ENCODE results near the gene CUBN. TPM values are rescaled to one million over a fixed set of nuclear protein-coding genes. Genes with fewer than 3 reads are reported as not detected.

CUBN gene
- total RNA-seq, 1 experiment from 2014 or later: 0.46 TPM

GRCh38 chr10:16968416-16969041, 161.1 kb downstream of the CUBN start:
- ATAC-seq (peak; percentile 88), DNase-seq (ENCODE audit: low spot score) (no peak)
- Mint-ChIP-seq H3K27ac (peak overlapping the region; percentile 22), H3K27me3 (ENCODE audit: low read depth) (no peaks in the 10 kb centered on the region; the same call in 1 of the 2 replicates), H3K4me3 (no peak overlapping the region), H3K9me3 (0 out of 2 replicates have a peak, but pooled peaks cover 3% of the 10 kb centered on the region), H3K4me1 (peaks cover 30% of the 10 kb centered on the region), H3K36me3 (no peaks in the 10 kb centered on the region)
- POLR2A ChIA-PET: interaction anchor here (0.6 to 1.3 kb wide), 3 partner anchors 15 to 233 kb away, joined by 3 to 4 read pairs (median 3); partner anchors contain the start of gene TRDMT1
- CTCF ChIA-PET: interaction anchor here (1.0 to 1.1 kb wide), 2 partner anchors 18 to 22 kb away, joined by 3 to 4 read pairs; no protein-coding TSS in a partner anchor
- TF ChIP-seq CREB1 (CRISPR knock-in tag; IDR thresholded peaks at IDR 0.05) (no peak), ELF4 (CRISPR knock-in tag; IDR thresholded peaks at IDR 0.05; ENCODE audit: low read depth) (no peak), MYBL2 (CRISPR knock-in tag; IDR thresholded peaks at IDR 0.05) (no peak), NFE2L1 (CRISPR knock-in tag; IDR thresholded peaks at IDR 0.05) (no peak), ZNF281 (CRISPR knock-in tag; IDR thresholded peaks at IDR 0.05) (no peak), ZBTB43 (CRISPR knock-in tag; IDR thresholded peaks at IDR 0.05) (no peak), HMGA2 (CRISPR knock-in tag; IDR thresholded peaks at IDR 0.05) (no peak), ATF2 (CRISPR knock-in tag; IDR thresholded peaks at IDR 0.05; ENCODE audit: borderline replicate concordance, low read depth) (no peak), TP53 (CRISPR knock-in tag; IDR thresholded peaks at IDR 0.05) (no peak), ZMAT4 (CRISPR knock-in tag; IDR thresholded peaks at IDR 0.05) (no peak), SMAD4 (CRISPR knock-in tag; IDR thresholded peaks at IDR 0.05) (no peak), E2F5 (CRISPR knock-in tag; IDR thresholded peaks at IDR 0.05) (no peak), PREB (CRISPR knock-in tag; IDR thresholded peaks at IDR 0.05; ENCODE audit: borderline replicate concordance) (no peak)

GRCh38 chr10:16967866-16968415, 161.7 kb downstream of the CUBN start:
- Mint-ChIP-seq H3K4me3 (no peak overlapping the region), H3K4me1 (peaks cover 30% of the 10 kb centered on the region), H3K9me3 (0 out of 2 replicates have a peak, but pooled peaks cover 3% of the 10 kb centered on the region), H3K27ac (peak overlapping the region; percentile 22; the same call in 1 of the 2 replicates), H3K36me3 (no peaks in the 10 kb centered on the region), H3K27me3 (ENCODE audit: low read depth) (no peaks in the 10 kb centered on the region; the same call in 1 of the 2 replicates)
- ATAC-seq (no peak), DNase-seq (ENCODE audit: low spot score) (no peak)
- ChIA-PET POLR2A (interaction anchor here (0.6 to 1.3 kb wide), 2 partner anchors 16 to 233 kb away, joined by 3 read pairs; partner anchors contain the start of gene TRDMT1), CTCF (interaction anchor here (1.0 to 1.1 kb wide), 2 partner anchors 17 to 23 kb away, joined by 3 to 4 read pairs; no protein-coding TSS in a partner anchor)
- TF ChIP-seq ETV6 (CRISPR knock-in tag; IDR thresholded peaks at IDR 0.05) (no peak), RELA (CRISPR knock-in tag; IDR thresholded peaks at IDR 0.05; ENCODE audit: borderline replicate concordance) (no peak), HMGXB4 (CRISPR knock-in tag; IDR thresholded peaks at IDR 0.05) (no peak), EMX1 (CRISPR knock-in tag; IDR thresholded peaks at IDR 0.05) (no peak), MXD4 (CRISPR knock-in tag; IDR thresholded peaks at IDR 0.05; ENCODE audit: borderline replicate concordance) (no peak), CBFB (CRISPR knock-in tag; IDR thresholded peaks at IDR 0.05; ENCODE audit: low read depth) (no peak), FOXP4 (CRISPR knock-in tag; IDR thresholded peaks at IDR 0.05) (no peak), NR2C2 (CRISPR knock-in tag; IDR thresholded peaks at IDR 0.05) (no peak)

Measured in WTC11 (cell line).